Muscle layer of duodenum (tissue), 2 donors: Measurements from ENCODE around the gene WDR70.

Experiments
- H3K27ac ChIP-seq: one replicate; pipeline ENCODE4 v1.7.0; 2013; ENCODE audit warnings: mild to moderate bottlenecking, low read length
- H3K27me3 ChIP-seq: one replicate; pipeline ENCODE4 v1.7.0; 2013; ENCODE audit warnings: low read depth, mild to moderate bottlenecking, control low read depth, low read length
- H3K36me3 ChIP-seq, 2 donors: one replicate each; pipeline ENCODE4 v1.7.0; 2013; ENCODE audit warnings: low read length in 2 of 2, control low read depth in 1 of 2, mild to moderate bottlenecking in 1 of 2; ENCODE audit not compliant: insufficient read depth in 2 of 2, control insufficient read depth in 1 of 2
- H3K4me1 ChIP-seq, 2 donors: one replicate each; pipeline ENCODE4 v1.7.0; 2013; ENCODE audit warnings: low read length in 2 of 2, mild to moderate bottlenecking in 2 of 2, control low read depth in 1 of 2, moderate library complexity in 1 of 2; ENCODE audit not compliant: insufficient read depth in 2 of 2, control insufficient read depth in 1 of 2
- H3K4me3 ChIP-seq, 2 donors: one replicate each; pipeline ENCODE4 v1.7.0; 2013; ENCODE audit warnings: low read length in 2 of 2, low read depth in 1 of 2, mild to moderate bottlenecking in 1 of 2
- H3K9me3 ChIP-seq, 2 donors: one replicate each; pipeline ENCODE4 v1.7.0; 2013; ENCODE audit warnings: low read length in 2 of 2, control low read depth in 1 of 2, mild to moderate bottlenecking in 1 of 2; ENCODE audit not compliant: control insufficient read depth in 1 of 2
- donor health status: healthy.

WDR70 gene

GRCh38 chr5:37715361-37715760, 336.2 kb downstream of the WDR70 start:
- H3K36me3 ChIP-seq = no peaks in the 10 kb centered on the region
- H3K4me1 ChIP-seq = peaks cover 6 to 22% of the 10 kb centered on the region in 2 donors
- no peaks in the 10 kb centered on the region for H3K9me3 ChIP-seq
- no peak overlapping the region for H3K4me3 ChIP-seq
- no peaks in the 10 kb centered on the region for H3K27me3 ChIP-seq
- H3K27ac ChIP-seq = no peak overlapping the region

- Histone ChIP-seq H3K4me3 (no peak overlapping the region), H3K27ac (no peak overlapping the region), H3K9me3 (no peaks in the 10 kb centered on the region), H3K4me1 (peaks cover 6 to 22% of the 10 kb centered on the region in 2 donors), H3K27me3 (no peaks in the 10 kb centered on the region), H3K36me3 (no peaks in the 10 kb centered on the region)
Measured at GRCh38 chr5:37715992-37716391, 336.9 kb downstream of the WDR70 start.

GRCh38 chr5:37716405-37716804, 337.3 kb downstream of the WDR70 start:
- no peaks in the 10 kb centered on the region for H3K27me3 ChIP-seq
- no peak overlapping the region for H3K27ac ChIP-seq
- no peaks in the 10 kb centered on the region for H3K9me3 ChIP-seq
- no peak overlapping the region for H3K4me3 ChIP-seq
- peaks cover 0 to 2% of the 10 kb centered on the region in 2 donors for H3K36me3 ChIP-seq
- H3K4me1 ChIP-seq = peaks cover 6 to 22% of the 10 kb centered on the region in 2 donors

- Histone ChIP-seq H3K4me1 (peaks cover 6 to 22% of the 10 kb centered on the region in 2 donors), H3K9me3 (no peaks in the 10 kb centered on the region), H3K36me3 (peaks cover 4 to 7% of the 10 kb centered on the region in 2 donors), H3K4me3 (no peak overlapping the region), H3K27me3 (no peaks in the 10 kb centered on the region), H3K27ac (no peak overlapping the region)
Measured at GRCh38 chr5:37717276-37717612, 338.1 kb downstream of the WDR70 start.

- Histone ChIP-seq H3K4me1 (peaks cover 6 to 22% of the 10 kb centered on the region in 2 donors), H3K27ac (no peak overlapping the region), H3K4me3 (peak overlapping the region in 1 of 2 donors; percentile 8), H3K9me3 (no peaks in the 10 kb centered on the region), H3K27me3 (no peaks in the 10 kb centered on the region), H3K36me3 (peaks cover 7 to 12% of the 10 kb centered on the region in 2 donors)
Measured at GRCh38 chr5:37717613-37718431, 338.7 kb downstream of the WDR70 start.

- no peaks in the 10 kb centered on the region for H3K27me3 ChIP-seq
- H3K27ac ChIP-seq = no peak overlapping the region
- H3K36me3 ChIP-seq = peaks cover 8 to 26% of the 10 kb centered on the region in 2 donors
- peaks cover 6 to 22% of the 10 kb centered on the region in 2 donors for H3K4me1 ChIP-seq
- H3K4me3 ChIP-seq = no peak overlapping the region
- no peaks in the 10 kb centered on the region for H3K9me3 ChIP-seq
Measured at GRCh38 chr5:37720550-37720952, 341.4 kb downstream of the WDR70 start.

- H3K27me3 ChIP-seq = no peaks in the 10 kb centered on the region
- H3K4me1 ChIP-seq = peaks cover 6 to 22% of the 10 kb centered on the region in 2 donors
- no peaks in the 10 kb centered on the region for H3K9me3 ChIP-seq
- peaks cover 8 to 26% of the 10 kb centered on the region in 2 donors for H3K36me3 ChIP-seq
- H3K4me3 ChIP-seq = no peak overlapping the region
- H3K27ac ChIP-seq = no peak overlapping the region
Measured at GRCh38 chr5:37721447-37721871, 342.3 kb downstream of the WDR70 start.

- H3K27ac ChIP-seq = no peak overlapping the region
- H3K27me3 ChIP-seq = no peaks in the 10 kb centered on the region
- H3K36me3 ChIP-seq = peaks cover 8 to 36% of the 10 kb centered on the region in 2 donors
- H3K9me3 ChIP-seq = no peaks in the 10 kb centered on the region
- H3K4me1 ChIP-seq = peaks cover 1 to 12% of the 10 kb centered on the region in 2 donors
- H3K4me3 ChIP-seq = no peak overlapping the region
Measured at GRCh38 chr5:37722236-37723161, 343.4 kb downstream of the WDR70 start.

- Histone ChIP-seq H3K36me3 (peaks cover 8 to 37% of the 10 kb centered on the region in 2 donors), H3K4me3 (no peak overlapping the region), H3K4me1 (peaks cover 0 to 3% of the 10 kb centered on the region in 2 donors), H3K27me3 (no peaks in the 10 kb centered on the region), H3K9me3 (no peaks in the 10 kb centered on the region), H3K27ac (no peak overlapping the region)
Measured at GRCh38 chr5:37723162-37723961, 344.2 kb downstream of the WDR70 start.

GRCh38 chr5:37724395-37725125, 345.4 kb downstream of the WDR70 start:
- H3K27me3 ChIP-seq = no peaks in the 10 kb centered on the region
- no peaks in the 10 kb centered on the region for H3K4me1 ChIP-seq
- H3K27ac ChIP-seq = no peak overlapping the region
- no peak overlapping the region for H3K4me3 ChIP-seq
- no peaks in the 10 kb centered on the region for H3K9me3 ChIP-seq
- peaks cover 8 to 37% of the 10 kb centered on the region in 2 donors for H3K36me3 ChIP-seq
